Measurements from ENCODE around the gene TLCD3A. TPM values are rescaled to one million over a fixed set of nuclear protein-coding genes. Genes with fewer than 3 reads are reported as not detected.
A peak's percentile ranks its signal among the peaks of the same experiment; 100 is the strongest.

Gene TLCD3A
- 19.5 and 28.6 TPM in 2 replicates for total RNA-seq

- peaks cover 16% of the 10 kb centered on the region for H3K4me1 ChIP-seq (ENCODE audit: insufficient read depth, low read length)
- TF ChIP-seq CTCF (IDR thresholded peaks at IDR 0.05; ENCODE audit: extremely low read depth, low read depth, low read length) = no peak
- peaks cover under 1% of the 10 kb centered on the region for H4K20me1 ChIP-seq (ENCODE audit: insufficient read depth, low read length)
- no peaks in the 10 kb centered on the region for H3K27me3 ChIP-seq (ENCODE audit: insufficient read depth, low read length)
- H3K27ac ChIP-seq (ENCODE audit: low read depth, low read length) = peak within 1 kb of the TSS; percentile 56
- H2AFZ ChIP-seq (ENCODE audit: low read length) = peak within 1 kb of the TSS; percentile 79
- H3K79me2 ChIP-seq (ENCODE audit: insufficient read depth, low read length) = peaks cover 51% of the 10 kb centered on the region
- H3K36me3 ChIP-seq (ENCODE audit: insufficient read depth, low read length) = peaks cover 21% of the 10 kb centered on the region
- H3K9me3 ChIP-seq (ENCODE audit: low read depth, low read length) = no peaks in the 10 kb centered on the region
- DNase-seq (ENCODE audit: insufficient read length, low spot score, missing footprints) = peak; percentile 98
- peak within 1 kb of the TSS; percentile 96 for H3K4me2 ChIP-seq (ENCODE audit: insufficient read depth, low read length)
- peak within 1 kb of the TSS; percentile 78 for H3K4me3 ChIP-seq (ENCODE audit: insufficient read depth, low read length)
These were observed at the start of gene TLCD3A for GRCh38 chr17:732067-732901. TSS of gene TLCD3A (plus strand) at chr17:732596. CDS start at chr17:732648, 52 bp downstream.

- Histone ChIP-seq H4K20me1 (ENCODE audit: insufficient read depth, low read length) (no peaks in the 10 kb centered on the region), H3K36me3 (ENCODE audit: insufficient read depth, low read length) (peaks cover 9% of the 10 kb centered on the region), H3K4me2 (ENCODE audit: insufficient read depth, low read length) (no peak overlapping the region), H3K4me1 (ENCODE audit: insufficient read depth, low read length) (peaks cover 21% of the 10 kb centered on the region), H3K4me3 (ENCODE audit: insufficient read depth, low read length) (no peak overlapping the region), H3K79me2 (ENCODE audit: insufficient read depth, low read length) (peaks cover 51% of the 10 kb centered on the region), H2AFZ (ENCODE audit: low read length) (no peak overlapping the region), H3K9me3 (ENCODE audit: low read depth, low read length) (no peaks in the 10 kb centered on the region), H3K27me3 (ENCODE audit: insufficient read depth, low read length) (no peaks in the 10 kb centered on the region), H3K27ac (ENCODE audit: low read depth, low read length) (peak overlapping the region; percentile 91)
- TF ChIP-seq CTCF (IDR thresholded peaks at IDR 0.05; ENCODE audit: extremely low read depth, low read depth, low read length) = no peak
- no peak for DNase-seq (ENCODE audit: insufficient read length, low spot score, missing footprints)
These were observed 49.4 kb upstream of the TLCD3A start for GRCh38 chr17:683040-683439.

DNA sequence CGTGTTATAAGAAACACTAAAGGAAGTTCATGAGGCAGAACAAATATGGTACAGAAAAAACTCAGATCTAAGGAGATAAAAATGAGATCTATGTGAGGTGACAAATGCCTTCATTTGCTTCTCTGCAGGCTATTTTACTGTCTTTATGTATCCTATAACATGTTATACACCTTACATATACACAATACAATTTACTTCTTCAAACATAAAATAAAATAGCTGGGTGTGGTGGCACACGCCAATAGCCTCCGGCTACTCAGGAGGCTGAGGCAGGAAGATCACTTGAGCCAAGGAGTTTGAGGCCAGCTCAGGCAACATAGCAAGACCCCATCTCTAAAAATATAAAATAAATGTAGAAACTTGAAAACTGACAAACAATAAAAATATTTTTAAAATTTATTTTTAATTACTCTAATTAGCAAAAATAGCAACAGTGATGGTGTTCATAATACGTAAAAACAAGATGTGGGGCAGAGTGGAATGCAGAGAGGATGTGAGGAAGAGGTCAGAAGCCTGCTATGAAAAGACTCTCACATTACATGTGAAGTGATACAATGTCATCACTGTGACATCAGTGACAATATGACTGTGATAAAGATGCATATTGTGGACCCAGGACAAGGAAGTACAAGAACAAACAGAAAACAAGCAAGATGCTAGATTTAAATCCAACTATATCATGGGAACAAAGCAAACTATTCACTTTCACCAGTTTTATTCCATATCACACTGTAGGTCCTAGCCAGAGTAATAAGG, 48.7 kb upstream of the TLCD3A start:
- H2AFZ ChIP-seq (ENCODE audit: low read length) = no peak overlapping the region
- peaks cover 55% of the 10 kb centered on the region for H3K79me2 ChIP-seq (ENCODE audit: insufficient read depth, low read length)
- H4K20me1 ChIP-seq (ENCODE audit: insufficient read depth, low read length) = no peaks in the 10 kb centered on the region
- H3K27me3 ChIP-seq (ENCODE audit: insufficient read depth, low read length) = no peaks in the 10 kb centered on the region
- no peak for DNase-seq (ENCODE audit: insufficient read length, low spot score, missing footprints)
- H3K4me3 ChIP-seq (ENCODE audit: insufficient read depth, low read length) = no peak overlapping the region
- no peak for TF ChIP-seq CTCF (IDR thresholded peaks at IDR 0.05; ENCODE audit: extremely low read depth, low read depth, low read length)
- H3K4me2 ChIP-seq (ENCODE audit: insufficient read depth, low read length) = no peak overlapping the region
- H3K27ac ChIP-seq (ENCODE audit: low read depth, low read length) = peak overlapping the region; percentile 91
- H3K36me3 ChIP-seq (ENCODE audit: insufficient read depth, low read length) = peaks cover 14% of the 10 kb centered on the region
- H3K9me3 ChIP-seq (ENCODE audit: low read depth, low read length) = no peaks in the 10 kb centered on the region
- peaks cover 21% of the 10 kb centered on the region for H3K4me1 ChIP-seq (ENCODE audit: insufficient read depth, low read length)

DNA sequence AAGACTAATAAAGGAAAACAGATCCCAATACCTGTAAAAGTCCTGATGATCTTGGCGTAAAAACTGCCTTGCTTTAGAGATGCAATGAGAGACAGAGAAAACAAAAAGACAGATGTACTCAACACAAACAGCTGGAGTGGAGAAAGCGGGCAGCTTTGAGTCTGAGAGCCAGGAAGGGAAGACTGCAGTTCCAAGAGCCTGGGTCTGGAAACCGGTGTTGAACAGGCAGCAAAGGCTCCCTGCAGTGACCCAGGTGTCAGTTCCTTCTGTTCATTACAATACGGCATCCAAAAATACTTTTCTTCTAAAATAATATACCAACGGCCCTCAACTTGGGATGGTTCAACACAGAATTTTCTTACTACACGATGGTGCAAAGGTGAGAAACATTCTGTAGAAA, 47.4 kb upstream of the TLCD3A start:
- Histone ChIP-seq H2AFZ (ENCODE audit: low read length) (no peak overlapping the region), H3K4me3 (ENCODE audit: insufficient read depth, low read length) (no peak overlapping the region), H4K20me1 (ENCODE audit: insufficient read depth, low read length) (no peaks in the 10 kb centered on the region), H3K9me3 (ENCODE audit: low read depth, low read length) (no peaks in the 10 kb centered on the region), H3K4me2 (ENCODE audit: insufficient read depth, low read length) (no peak overlapping the region), H3K27me3 (ENCODE audit: insufficient read depth, low read length) (no peaks in the 10 kb centered on the region), H3K27ac (ENCODE audit: low read depth, low read length) (no peak overlapping the region), H3K36me3 (ENCODE audit: insufficient read depth, low read length) (peaks cover 24% of the 10 kb centered on the region), H3K4me1 (ENCODE audit: insufficient read depth, low read length) (peaks cover 21% of the 10 kb centered on the region), H3K79me2 (ENCODE audit: insufficient read depth, low read length) (peaks cover 57% of the 10 kb centered on the region)
- TF ChIP-seq CTCF (IDR thresholded peaks at IDR 0.05; ENCODE audit: extremely low read depth, low read depth, low read length) = no peak
- no peak for DNase-seq (ENCODE audit: insufficient read length, low spot score, missing footprints)
